HPDE6-E6E7 (cell line): Measurements from ENCODE around the gene PEAK1.
"Not testable (repeated sequence)": the region's sequence is repeated elsewhere in the genome, so short reads cannot be mapped to it uniquely, and the experiment has no call there.

Source experiments
- DNase-seq: peaks from one replicate; pipeline ENCODE4 v3.0.0; 2011; ENCODE audit warnings: missing footprints; ENCODE audit errors: extremely low spot score

The PEAK1 gene

DNA sequence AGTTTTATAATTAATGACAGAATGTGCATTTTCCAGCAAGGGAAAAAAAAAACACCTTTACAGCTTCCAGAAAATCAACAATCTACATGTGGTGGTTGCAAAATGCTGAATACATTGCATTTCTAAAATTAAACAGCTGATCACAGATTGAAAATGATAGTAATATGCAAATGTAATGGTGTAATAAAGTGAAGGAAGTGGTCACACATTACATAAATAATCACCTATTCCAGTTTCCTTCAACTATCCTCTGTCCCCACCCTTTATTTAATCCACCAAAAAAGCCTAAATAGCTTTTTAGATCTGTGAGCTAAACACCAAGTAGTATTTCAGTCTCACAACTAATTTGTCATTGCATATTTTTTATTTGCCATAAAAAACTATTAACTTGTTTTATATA lies 110.5 kb downstream of the PEAK1 start:
- no peak for DNase-seq

GRCh38 chr15:77305953-77306352 lies 114.0 kb downstream of the PEAK1 start:
- no peak for DNase-seq

DNA sequence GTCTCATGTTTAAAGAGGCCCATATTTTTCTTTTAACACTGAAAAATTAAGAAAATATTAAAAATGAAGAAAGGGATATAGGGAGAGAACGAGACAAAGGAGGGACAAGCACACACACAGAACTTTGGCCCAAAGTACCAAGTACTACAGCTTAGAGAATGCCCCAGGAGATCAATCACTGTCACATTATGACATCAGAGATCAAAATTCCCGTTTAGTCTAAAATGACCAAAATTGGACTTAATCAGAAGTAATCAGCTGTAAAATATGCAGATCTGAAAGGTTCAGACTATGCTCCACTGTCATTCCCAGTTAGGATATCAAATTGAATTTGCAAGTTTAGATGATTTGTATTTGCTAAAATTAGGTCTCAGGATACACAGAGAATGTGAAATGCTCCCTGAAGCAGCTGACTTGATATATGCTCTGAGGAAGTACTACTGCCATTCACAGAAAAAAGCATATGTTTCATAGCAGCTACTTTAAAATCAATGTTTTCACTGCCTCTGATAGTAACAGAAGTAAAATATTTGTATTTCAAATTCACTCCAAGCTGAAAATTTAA lies 123.0 kb downstream of the PEAK1 start:
- DNase-seq = no peak

- DNase-seq = no peak
Measured at GRCh38 chr15:77295446-77295845, 124.5 kb downstream of the PEAK1 start.

- no peak for DNase-seq
Measured at GRCh38 chr15:77292969-77293558, 126.8 kb downstream of the PEAK1 start.

- DNase-seq = no peak
Measured at GRCh38 chr15:77291107-77291506, 128.8 kb downstream of the PEAK1 start.

DNA sequence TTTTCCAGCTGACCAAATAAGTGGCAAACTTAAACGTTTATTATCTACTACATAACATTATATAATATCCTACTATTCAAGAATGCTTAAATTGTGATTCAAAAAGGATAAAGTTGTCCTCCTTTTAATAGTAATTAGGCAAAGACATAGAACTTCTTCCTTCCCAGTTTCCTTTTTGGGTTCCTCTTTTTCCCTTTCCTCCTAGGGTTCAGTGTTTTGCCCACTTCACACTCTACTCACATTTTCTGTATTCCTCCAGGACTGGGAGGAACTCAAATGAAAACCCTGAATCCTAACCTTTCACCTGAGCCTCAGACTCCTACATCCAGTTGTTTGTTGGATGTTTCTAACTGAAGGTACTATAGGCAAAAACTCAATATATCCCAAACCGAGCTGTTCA lies 132.5 kb downstream of the PEAK1 start:
- no peak for DNase-seq

DNA sequence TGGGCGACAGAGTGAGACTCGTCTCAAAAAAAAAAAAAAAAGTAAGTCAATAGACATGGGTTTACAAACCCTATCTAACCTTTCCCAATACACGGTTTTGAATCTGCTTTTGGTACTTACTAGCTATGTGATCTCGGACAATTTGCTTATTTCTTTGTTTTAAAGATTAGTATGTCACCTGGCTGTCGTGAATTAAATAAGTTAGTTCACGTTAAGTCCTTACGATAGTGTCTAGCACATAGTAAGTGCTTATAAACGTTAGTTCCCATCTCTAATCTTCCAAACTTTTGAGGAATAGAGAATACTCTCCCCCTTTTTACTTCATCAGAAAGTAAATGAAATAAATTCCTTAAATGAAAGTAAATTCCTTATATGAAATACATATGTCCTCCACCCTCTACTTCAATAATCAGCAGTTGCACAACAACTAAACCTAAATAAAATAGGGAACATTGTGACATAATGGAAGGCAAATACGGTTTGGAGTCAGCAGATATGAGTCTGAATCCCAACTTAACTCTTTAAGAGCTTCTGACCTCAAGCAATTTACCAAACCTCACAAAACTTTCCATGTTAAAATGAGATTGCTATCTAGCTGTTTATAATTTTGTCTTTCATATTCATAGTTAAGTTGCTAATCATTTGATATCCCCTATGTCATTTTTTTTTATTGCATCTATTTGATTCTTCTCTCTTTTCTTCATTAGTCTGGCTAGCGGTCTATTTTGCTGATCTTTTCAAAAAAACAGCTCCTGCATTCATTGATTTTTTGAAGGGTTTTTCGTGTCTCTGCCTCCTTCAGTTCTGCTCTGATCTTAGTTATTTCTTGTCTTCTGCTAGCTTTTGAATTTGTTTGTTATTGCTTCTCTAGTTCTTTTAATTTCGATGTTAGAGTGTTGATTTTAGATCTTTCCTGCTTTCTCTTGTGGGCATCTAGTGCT lies 134.6 kb downstream of the PEAK1 start:
- no peak for DNase-seq

DNA sequence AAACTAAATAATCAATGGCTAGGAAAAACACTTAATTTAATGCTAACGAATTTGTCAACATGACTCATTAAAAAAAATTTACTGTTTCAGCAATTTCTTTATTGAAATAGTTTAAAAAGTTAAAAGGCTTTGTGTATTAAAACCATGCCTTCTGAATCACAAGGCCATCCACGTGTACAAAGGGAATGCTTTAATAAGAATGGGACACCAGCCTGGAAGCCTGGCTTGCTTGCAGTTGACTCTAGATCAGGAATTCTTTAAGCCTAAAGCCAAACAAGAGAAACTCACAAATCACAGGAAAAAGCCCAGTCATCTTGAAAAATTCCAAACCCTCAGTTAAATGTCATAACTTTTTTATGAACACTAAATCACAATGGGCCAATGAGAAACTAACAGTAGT lies 137.6 kb downstream of the PEAK1 start:
- DNase-seq = no peak

GRCh38 chr15:77276943-77277342 lies 143.0 kb downstream of the PEAK1 start:
- DNase-seq = no peak

DNA sequence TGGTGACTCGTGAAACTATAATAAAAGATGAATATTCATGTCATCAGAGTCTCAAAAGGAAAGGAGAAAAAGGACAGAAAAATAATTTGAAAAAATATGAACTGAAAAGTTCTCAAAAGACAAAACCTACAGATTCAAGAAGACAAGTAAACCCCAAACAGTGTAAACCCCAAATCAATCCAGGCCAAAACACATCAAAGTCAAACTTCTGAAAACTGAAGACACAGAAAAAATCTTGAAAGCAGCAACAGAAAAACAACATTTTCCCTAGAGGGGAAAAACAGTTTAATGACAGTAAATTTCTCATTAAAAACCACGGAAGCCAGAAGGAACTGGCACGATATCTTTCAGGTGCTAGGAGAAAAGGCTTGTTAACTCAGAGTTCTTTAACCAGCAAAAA lies 143.8 kb downstream of the PEAK1 start:
- DNase-seq = no peak

- DNase-seq = not testable (repeated sequence)
Measured at GRCh38 chr15:77273136-77273535, 146.8 kb downstream of the PEAK1 start.

DNA sequence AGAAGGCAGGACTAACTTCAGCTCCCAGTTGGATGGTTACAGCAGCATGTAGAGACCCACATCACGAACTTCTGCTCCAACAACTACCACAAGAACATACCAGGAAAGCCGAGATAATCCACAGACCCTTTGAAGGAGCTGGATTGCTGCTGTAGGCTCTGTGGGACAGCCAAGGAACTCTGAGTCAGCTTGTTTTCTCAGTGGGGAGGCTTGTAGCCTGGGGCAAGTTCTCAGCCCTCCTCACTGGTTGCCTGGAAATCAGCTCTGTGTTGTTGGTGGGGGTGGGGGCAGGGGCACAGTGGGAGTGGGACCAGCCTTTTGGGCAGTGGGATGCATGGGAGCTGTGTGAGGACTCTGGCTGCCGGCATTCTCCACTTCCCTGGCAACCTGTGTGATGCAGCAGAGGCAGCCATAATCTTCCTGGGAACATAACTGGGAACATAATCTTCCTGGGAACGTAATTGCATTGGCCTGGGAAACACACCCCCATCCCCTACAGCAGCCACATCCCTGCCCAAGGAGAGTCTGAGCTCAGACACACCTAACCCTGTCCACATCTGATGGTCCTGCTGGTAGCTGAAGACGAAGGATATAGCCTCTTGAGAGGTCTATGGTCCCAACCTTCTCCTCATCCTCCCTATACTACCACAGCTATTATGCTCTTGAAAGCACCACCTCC lies 153.1 kb downstream of the PEAK1 start:
- no peak for DNase-seq

DNA sequence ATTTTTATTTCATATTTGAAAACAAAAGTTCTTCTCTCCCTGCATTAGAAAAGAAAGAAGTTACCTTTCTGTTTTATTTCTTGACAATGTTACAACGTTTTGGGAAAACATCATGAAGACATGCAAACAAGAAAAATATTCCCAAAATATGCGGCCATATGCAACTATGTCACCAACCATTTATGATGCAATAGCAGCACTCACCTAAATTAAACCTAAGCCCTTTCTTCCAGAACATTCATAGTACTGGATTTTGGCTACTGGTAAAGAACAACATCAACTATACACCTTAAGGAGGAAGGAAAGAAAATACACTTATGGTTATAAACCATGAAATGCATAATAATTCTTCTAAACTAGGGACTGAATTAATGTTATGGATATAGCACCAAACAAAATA lies 164.5 kb downstream of the PEAK1 start:
- no peak for DNase-seq

- DNase-seq = no peak
Measured at GRCh38 chr15:77251662-77252061, 168.2 kb downstream of the PEAK1 start.

- DNase-seq = no peak
Measured at GRCh38 chr15:77247116-77247515, 172.8 kb downstream of the PEAK1 start.

- DNase-seq = no peak
Measured at GRCh38 chr15:77243716-77244401, 176.0 kb downstream of the PEAK1 start.

GRCh38 chr15:77243135-77243534 lies 176.8 kb downstream of the PEAK1 start:
- DNase-seq = no peak

DNA sequence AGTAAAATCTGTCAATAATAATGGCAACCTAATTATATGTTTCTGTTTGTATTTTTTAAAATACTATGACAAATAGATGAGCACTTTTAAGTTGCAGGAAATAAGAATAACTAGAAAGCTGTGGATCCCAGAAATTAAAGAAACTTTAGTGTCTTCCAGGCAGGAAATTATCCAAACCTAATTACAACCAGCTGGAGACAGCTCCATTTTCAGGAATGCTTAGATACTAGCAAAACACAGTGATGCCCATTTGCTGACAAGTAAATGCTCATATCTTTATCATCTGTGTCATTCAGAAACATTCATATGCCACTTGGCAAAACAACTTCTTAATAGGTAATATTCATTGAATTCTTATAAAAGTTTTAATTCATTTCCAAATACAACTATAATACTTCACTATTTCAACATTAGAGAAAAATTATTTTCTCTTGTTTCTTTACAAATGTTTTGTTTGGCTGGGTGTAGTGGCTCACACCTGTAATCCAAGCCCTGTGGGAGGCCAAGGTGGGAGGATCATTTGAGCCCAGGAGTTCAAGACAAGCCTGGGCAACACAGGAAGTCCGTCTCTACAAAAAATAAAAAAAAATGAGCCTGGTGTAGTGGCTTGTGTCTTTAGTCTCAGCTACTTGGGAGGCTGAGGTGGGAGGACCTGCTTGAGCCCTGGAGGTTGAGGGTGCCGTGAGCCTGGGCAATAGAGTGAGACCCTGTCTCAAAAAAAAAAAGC lies 179.9 kb downstream of the PEAK1 start:
- DNase-seq = no peak

DNA sequence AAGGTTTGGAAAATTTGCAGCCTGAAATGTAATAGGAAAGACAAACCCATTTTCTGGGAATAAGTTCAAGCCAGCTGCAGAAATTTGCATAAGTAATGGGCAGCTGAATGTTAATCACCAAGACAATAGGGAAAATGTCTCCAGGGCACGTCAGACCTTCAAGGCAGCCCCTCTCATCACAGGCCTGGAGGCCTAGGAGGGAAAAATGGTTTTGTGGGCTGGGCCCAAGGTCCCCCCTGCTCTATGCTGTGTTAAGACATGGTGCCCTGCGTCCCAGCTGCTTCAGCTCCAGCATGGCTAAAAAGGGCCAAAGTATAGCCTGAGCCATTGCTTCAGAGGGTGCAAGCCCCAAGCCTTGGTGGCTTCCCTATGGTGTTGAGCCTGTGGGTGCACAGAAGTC lies 184.3 kb downstream of the PEAK1 start:
- no peak for DNase-seq

GRCh38 chr15:77228828-77229227 lies 191.1 kb downstream of the PEAK1 start:
- DNase-seq = no peak
